GM12891 (cell line): ENCODE results near the gene TAOK3.

Source experiments
- PAX5 ChIP-seq: IDR thresholded peaks from 2 replicates; pipeline ENCODE4 v1.6.1; 2011; ENCODE audit warnings: low read length, moderate library complexity, mild to moderate bottlenecking; ENCODE audit not compliant: insufficient read depth, severe bottlenecking
- POLR2A ChIP-seq: IDR thresholded peaks from 2 replicates; pipeline ENCODE4 v1.6.1; 2011; ENCODE audit warnings: low read depth, low read length, control low read depth
- POLR2AphosphoS5 ChIP-seq: IDR thresholded peaks from 2 replicates; pipeline ENCODE4 v1.6.1; 2011; ENCODE audit warnings: low read depth, low read length, control low read depth
- SPI1 ChIP-seq: IDR thresholded peaks from 2 replicates; pipeline ENCODE4 v1.6.1; 2011; ENCODE audit warnings: low read depth, low read length, control low read depth

DNA sequence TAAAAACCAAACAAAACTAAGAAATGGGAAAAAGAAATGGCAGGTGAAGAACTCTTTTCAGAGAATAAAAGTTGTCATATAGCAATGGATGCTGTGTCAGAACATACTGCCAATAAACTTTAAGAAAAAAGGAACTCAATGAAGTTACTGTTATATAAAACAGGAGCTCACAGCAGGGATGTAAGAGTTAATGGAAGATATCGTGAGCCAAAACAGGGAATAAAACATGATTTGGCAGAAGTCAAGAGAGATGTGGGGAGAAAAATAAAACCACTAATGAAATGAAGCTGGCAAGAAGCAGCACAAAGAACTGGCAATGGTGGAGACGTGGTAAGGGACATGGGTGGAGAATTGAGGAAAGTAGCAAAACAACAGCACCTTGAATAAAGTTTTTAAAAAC is 61.0 kb downstream of the TAOK3 start:
- TF ChIP-seq POLR2A (no peak), POLR2AphosphoS5 (no peak), PAX5 (no peak), SPI1 (no peak)
